ENCODE data around the gene SH3RF3. TPM values are rescaled to one million over a fixed set of nuclear protein-coding genes. Genes with fewer than 3 reads are reported as not detected.

The SH3RF3 gene
- total and polyA plus RNA-seq, 10 of the 15 experiments (the other 5 are each of a cell fraction or from before 2014, with no cell fraction given): 0.08 to 8.8 (median 2.3) TPM

DNA sequence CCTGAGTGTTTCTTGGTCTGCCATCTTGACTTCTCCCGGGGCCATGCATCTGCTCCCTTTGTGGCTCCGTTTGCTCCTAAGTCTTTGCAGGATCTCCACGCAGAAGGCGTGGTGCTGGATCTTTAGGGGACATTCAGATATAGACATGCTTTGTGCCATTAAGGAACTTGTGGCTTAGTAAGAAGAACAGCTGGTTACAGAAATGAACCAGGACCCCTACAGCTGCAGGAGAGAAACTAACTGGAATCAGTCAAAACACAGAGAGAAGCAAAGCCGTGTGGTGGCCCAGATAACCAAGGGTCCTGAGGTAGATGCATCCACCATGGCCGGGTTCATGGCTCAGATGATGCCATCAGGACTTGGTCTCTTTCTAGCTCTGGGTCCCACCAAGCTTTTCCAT lies 97.6 kb downstream of the SH3RF3 start (continued):
- TF ChIP-seq, protein P1, sequence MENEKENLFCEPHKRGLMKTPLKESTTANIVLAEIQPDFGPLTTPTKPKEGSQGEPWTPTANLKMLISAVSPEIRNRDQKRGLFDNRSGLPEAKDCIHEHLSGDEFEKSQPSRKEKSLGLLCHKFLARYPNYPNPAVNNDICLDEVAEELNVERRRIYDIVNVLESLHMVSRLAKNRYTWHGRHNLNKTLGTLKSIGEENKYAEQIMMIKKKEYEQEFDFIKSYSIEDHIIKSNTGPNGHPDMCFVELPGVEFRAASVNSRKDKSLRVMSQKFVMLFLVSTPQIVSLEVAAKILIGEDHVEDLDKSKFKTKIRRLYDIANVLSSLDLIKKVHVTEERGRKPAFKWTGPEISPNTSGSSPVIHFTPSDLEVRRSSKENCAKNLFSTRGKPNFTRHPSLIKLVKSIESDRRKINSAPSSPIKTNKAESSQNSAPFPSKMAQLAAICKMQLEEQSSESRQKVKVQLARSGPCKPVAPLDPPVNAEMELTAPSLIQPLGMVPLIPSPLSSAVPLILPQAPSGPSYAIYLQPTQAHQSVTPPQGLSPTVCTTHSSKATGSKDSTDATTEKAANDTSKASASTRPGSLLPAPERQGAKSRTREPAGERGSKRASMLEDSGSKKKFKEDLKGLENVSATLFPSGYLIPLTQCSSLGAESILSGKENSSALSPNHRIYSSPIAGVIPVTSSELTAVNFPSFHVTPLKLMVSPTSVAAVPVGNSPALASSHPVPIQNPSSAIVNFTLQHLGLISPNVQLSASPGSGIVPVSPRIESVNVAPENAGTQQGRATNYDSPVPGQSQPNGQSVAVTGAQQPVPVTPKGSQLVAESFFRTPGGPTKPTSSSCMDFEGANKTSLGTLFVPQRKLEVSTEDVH (IDR thresholded peaks at IDR 0.05; ENCODE audit: low read depth, partially characterized antibody): no peak

DNA sequence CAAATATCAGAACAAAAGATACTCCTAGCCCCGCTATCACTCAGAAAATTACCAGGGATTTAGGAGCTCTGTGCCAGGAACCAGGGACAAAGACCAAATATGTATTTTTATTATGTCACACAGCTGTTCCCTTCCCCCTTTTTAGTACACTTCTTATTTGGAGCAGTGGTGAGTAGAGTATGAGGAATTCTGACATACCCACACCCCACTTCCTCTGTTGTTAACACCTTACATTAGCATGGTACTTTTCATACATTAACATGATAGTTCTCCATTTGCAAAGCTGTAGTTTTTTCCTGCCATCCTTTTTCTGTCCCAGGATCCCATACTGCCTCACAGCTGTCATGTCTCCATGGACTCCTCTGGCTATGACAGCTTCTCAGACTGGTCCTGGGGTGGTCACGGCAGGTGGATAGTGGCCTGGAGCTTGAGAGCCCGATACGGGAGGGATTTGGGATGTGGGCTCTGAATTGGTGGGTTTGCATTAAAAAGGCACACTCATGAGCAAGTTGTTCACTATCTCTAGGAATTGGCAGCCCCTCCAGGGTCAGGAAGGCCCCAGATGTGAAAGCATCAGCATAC lies 100.2 kb downstream of the SH3RF3 start:
- H3K27ac ChIP-seq (ENCODE audit: control insufficient read depth, insufficient read depth): no peak overlapping the region
- no peaks in the 10 kb centered on the region for H3K36me3 ChIP-seq (ENCODE audit: control insufficient read depth in 2 of 2, insufficient read depth in 2 of 2, low read length in 1 of 2)
- no peaks in the 10 kb centered on the region for H4K20me1 ChIP-seq (ENCODE audit: control insufficient read depth, insufficient read depth)
- CTCF ChIA-PET: interaction anchor here (0.6 to 0.9 kb wide), 3 partner anchors 13 to 285 kb away, joined by 3 read pairs; no protein-coding TSS in a partner anchor
- no peak for FAIRE-seq
- no peaks in the 10 kb centered on the region; the same call in 1 of the 3 replicates for H3K9me3 ChIP-seq (replicated peaks; ENCODE audit: control insufficient read depth, insufficient read depth, low read length)
- peaks cover 17% of the 10 kb centered on the region for H3K4me1 ChIP-seq (ENCODE audit: control insufficient read depth, insufficient read depth, low read length)
- H3K79me2 ChIP-seq (ENCODE audit: control insufficient read depth, insufficient read depth, low read length): no peaks in the 10 kb centered on the region; the same call in 1 of the 2 replicates
- RAD21 ChIA-PET (ENCODE audit: unreplicated experiment): interaction anchor here (0.9 to 1.4 kb wide), 4 partner anchors 10 to 13 kb away, joined by 3 to 4 read pairs (median 3); no protein-coding TSS in a partner anchor
- no TSS peak for BruUV-seq (replicated peaks)
- no peak overlapping the region for H3K4me2 ChIP-seq (ENCODE audit: control insufficient read depth, insufficient read depth)
- WGBS (ENCODE audit: insufficient coverage, insufficient replicate concordance, low lambda C conversion rate, missing lambda C conversion rate): 75% methylated on average over 4 of the region's 4 CpGs
- TF ChIP-seq SRF (IDR thresholded peaks at IDR 0.05; ENCODE audit: low read depth in 2 of 2, low read length in 2 of 2): no peak
- TF ChIP-seq, protein P1 (IDR thresholded peaks at IDR 0.05; ENCODE audit: low read depth, partially characterized antibody): no peak
- no peak for TF ChIP-seq TCF3 (IDR thresholded peaks at IDR 0.05; ENCODE audit: borderline replicate concordance, insufficient read depth, low read depth, low read length)
- TF ChIP-seq, protein P2, sequence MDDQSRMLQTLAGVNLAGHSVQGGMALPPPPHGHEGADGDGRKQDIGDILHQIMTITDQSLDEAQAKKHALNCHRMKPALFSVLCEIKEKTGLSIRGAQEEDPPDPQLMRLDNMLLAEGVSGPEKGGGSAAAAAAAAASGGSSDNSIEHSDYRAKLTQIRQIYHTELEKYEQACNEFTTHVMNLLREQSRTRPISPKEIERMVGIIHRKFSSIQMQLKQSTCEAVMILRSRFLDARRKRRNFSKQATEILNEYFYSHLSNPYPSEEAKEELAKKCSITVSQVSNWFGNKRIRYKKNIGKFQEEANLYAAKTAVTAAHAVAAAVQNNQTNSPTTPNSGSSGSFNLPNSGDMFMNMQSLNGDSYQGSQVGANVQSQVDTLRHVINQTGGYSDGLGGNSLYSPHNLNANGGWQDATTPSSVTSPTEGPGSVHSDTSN (IDR thresholded peaks at IDR 0.05; ENCODE audit: insufficient replicate concordance, low read depth, low read length): no peak
- intact Hi-C loops (cut with micrococcal nuclease; ENCODE audit: unreplicated experiment) (no loop called here), in situ Hi-C loops (cut with MboI) (no loop called here)
- H3K27me3 ChIP-seq (replicated peaks in 1 of 2; ENCODE audit: control insufficient read depth in 2 of 2, insufficient read depth in 2 of 2, low read length in 1 of 2): no peaks in the 10 kb centered on the region
- no peak for ATAC-seq
- H2AFZ ChIP-seq (ENCODE audit: control insufficient read depth, low read depth, low read length): no peak overlapping the region
- POLR2A ChIA-PET: interaction anchor here (1.2 kb wide), 1 partner anchor 13 kb away, joined by 3 read pairs; no protein-coding TSS in a partner anchor
- DNase-seq (ENCODE audit: low read depth, low spot score): no peak
- H3K9ac ChIP-seq (ENCODE audit: control insufficient read depth, insufficient read depth, low read length): no peak overlapping the region
- no peak overlapping the region for H3K4me3 ChIP-seq
- SMC1A ChIA-PET (ENCODE audit: uncharacterized antibody, unreplicated experiment): interaction anchor here (0.7 to 1.4 kb wide), 6 partner anchors 9 to 281 kb away, joined by 3 to 5 read pairs (median 4); no protein-coding TSS in a partner anchor

Measured in GM12878 (cell line).